Heart left ventricle (tissue), 13 donors: ENCODE data around the gene LRPAP1.
"Not testable (repeated sequence)": the region's sequence is repeated elsewhere in the genome, so short reads cannot be mapped to it uniquely, and the experiment has no call there.

Source experiments
- CTCF ChIP-seq, 12 donors: fragments of 200-600 bp; sonication (generic) in 4 of 12; IDR thresholded peaks; one replicate each; pipeline versions ENCODE4 v1.5.0 to v1.8.0; 2018 to 2022; ENCODE audit warnings: antibody characterized with exemption in 12 of 12, mild to moderate bottlenecking in 5 of 12
- POLR2A ChIP-seq, 2 donors: fragments of 450-650 bp; IDR thresholded peaks; one replicate each; pipeline ENCODE4 v1.6.1; 2017; ENCODE audit warnings: antibody characterized with exemption in 2 of 2, mild to moderate bottlenecking in 2 of 2, moderate library complexity in 2 of 2
- donor health status: ischemic (EF 13 %, LVEDD 7.1; RV severe dilation, severe dysfunction).
- donor health status: DM: no; HTN: yes; CAD: no.
- donor health status: DM: no; HTN: no; CAD: no.
- donor health status: ischemic (EF 25% LVEDD 6.9; RV normal size, moderate dysfunction).
- donor health status: ischemic (EF 25% LVEDD 5.7; RV mildly dilated, moderate dysfunction).
- donor health status: ischemic (EF 35%, LVEDD 5.7; RV mildly dilated, moderate dysfunction).
- donor health status: nonischemic (EF 11% LVEDD 7.7; RV severe dilation, severe dysfunction).
- donor health status: DM: yes; HTN: yes; CAD: no.
- donor health status: PGD.
- donor health status: ischemic (EF 29% LVEDD 5.4; RV normal size, mild dysfunction).
- donor health status: nonischemic (EF 23%, LVEDD 6.1; RV moderate dilation, normal function).

GRCh38 chr4:3557676-3558513, 25.7 kb upstream of the LRPAP1 start:
- TF ChIP-seq CTCF, POLR2A (IDR thresholded peaks at IDR 0.05): not testable (repeated sequence)
